HFFc6 (cell line): Measurements from ENCODE around the gene ISM1. TPM values are rescaled to one million over a fixed set of nuclear protein-coding genes. Genes with fewer than 3 reads are reported as not detected.

Experiments
- DNase-seq: peaks from one replicate; pipeline ENCODE4 v3.0.0-alpha.2; 2018
- H3K27ac Mint-ChIP-seq: 2 replicates; pipeline ENCODE4 v1.8.0; 2020; ENCODE audit warnings: mild to moderate bottlenecking, mixed read lengths
- H3K27me3 Mint-ChIP-seq: 2 replicates; pipeline ENCODE4 v1.8.0; 2021; ENCODE audit warnings: mild to moderate bottlenecking, moderate library complexity, mixed read lengths; ENCODE audit not compliant: insufficient read depth
- H3K36me3 Mint-ChIP-seq: 2 replicates; pipeline ENCODE4 v1.8.0; 2021; ENCODE audit warnings: low read depth, mixed read lengths
- H3K4me1 Mint-ChIP-seq: 2 replicates; pipeline ENCODE4 v1.8.0; 2020; ENCODE audit warnings: low read depth, mixed read lengths
- H3K4me3 Mint-ChIP-seq: 2 replicates; pipeline ENCODE4 v1.8.0; 2020; ENCODE audit warnings: mild to moderate bottlenecking, moderate library complexity, mixed read lengths
- H3K9me3 Mint-ChIP-seq: 2 replicates; pipeline ENCODE4 v1.8.0; 2020; ENCODE audit warnings: mild to moderate bottlenecking, mixed read lengths
- CTCF ChIP-seq: fragments of 200-600 bp; sonication (generic); IDR thresholded peaks from 2 replicates; pipeline ENCODE4 v1.5.0; 2021; ENCODE audit warnings: antibody characterized with exemption, mild to moderate bottlenecking
- total RNA-seq, 6 experiments: library from RNA; stranded (reverse); fragmentation: NEBNext Ultra II Directional; extraction: Animal tissue kit (Norgen Biotek cat#: 25700); gene quantifications; 2 replicates in 1 of 6; 3 replicates in 5 of 6; pipeline ENCODE4 v1.2.3, GENCODE V29; 2021

The ISM1 gene
- total RNA-seq, 6 experiments from 2014 or later, result 0.07 TPM; not detected in 5

- no peak for DNase-seq
These were observed 38.8 kb downstream of the ISM1 start for GRCh38 chr20:13259921-13260320.

GRCh38 chr20:13260650-13261279 is 39.7 kb downstream of the ISM1 start:
- no peak for DNase-seq
- Mint-ChIP-seq H3K4me1 (no peaks in the 10 kb centered on the region), H3K36me3 (no peaks in the 10 kb centered on the region), H3K27me3 (peaks cover 4% of the 10 kb centered on the region), H3K4me3 (no peak overlapping the region), H3K27ac (no peak overlapping the region), H3K9me3 (no peaks in the 10 kb centered on the region; the same call in 1 of the 2 replicates)
- TF ChIP-seq CTCF, result no peak

More at GRCh38 chr20:13259921-13260320, 38.8 kb downstream of the ISM1 start:
- H3K27me3 Mint-ChIP-seq, result peaks cover 5% of the 10 kb centered on the region
- TF ChIP-seq CTCF, result no peak
- no peaks in the 10 kb centered on the region for H3K36me3 Mint-ChIP-seq
- no peak overlapping the region for H3K27ac Mint-ChIP-seq
- no peak overlapping the region for H3K4me3 Mint-ChIP-seq
- H3K9me3 Mint-ChIP-seq, result no peaks in the 10 kb centered on the region; the same call in 1 of the 2 replicates
- no peaks in the 10 kb centered on the region for H3K4me1 Mint-ChIP-seq

GRCh38 chr20:13261460-13262301 is 40.6 kb downstream of the ISM1 start:
- TF ChIP-seq CTCF, result peak; percentile 72
- Mint-ChIP-seq H3K4me1 (no peaks in the 10 kb centered on the region), H3K36me3 (no peaks in the 10 kb centered on the region), H3K4me3 (no peak overlapping the region), H3K27me3 (peaks cover 4% of the 10 kb centered on the region), H3K9me3 (no peaks in the 10 kb centered on the region; the same call in none of the 2 replicates), H3K27ac (no peak overlapping the region)
- no peak for DNase-seq

GRCh38 chr20:13262302-13262650 is 41.2 kb downstream of the ISM1 start:
- Mint-ChIP-seq H3K4me1 (no peaks in the 10 kb centered on the region), H3K36me3 (no peaks in the 10 kb centered on the region), H3K9me3 (no peaks in the 10 kb centered on the region; the same call in none of the 2 replicates), H3K27me3 (peaks cover 4% of the 10 kb centered on the region), H3K4me3 (no peak overlapping the region), H3K27ac (no peak overlapping the region)
- DNase-seq, result no peak
- TF ChIP-seq CTCF, result no peak; the same call in 1 of the 2 replicates

GRCh38 chr20:13262671-13263360 is 41.7 kb downstream of the ISM1 start:
- no peak overlapping the region for H3K4me3 Mint-ChIP-seq
- DNase-seq, result no peak
- TF ChIP-seq CTCF, result no peak
- no peaks in the 10 kb centered on the region for H3K36me3 Mint-ChIP-seq
- H3K27me3 Mint-ChIP-seq, result peaks cover 4% of the 10 kb centered on the region
- no peaks in the 10 kb centered on the region; the same call in none of the 2 replicates for H3K9me3 Mint-ChIP-seq
- no peak overlapping the region for H3K27ac Mint-ChIP-seq
- H3K4me1 Mint-ChIP-seq, result no peaks in the 10 kb centered on the region
